HG03159 (cell line): ENCODE results near the gene SHMT2.

ENCODE experiments used
- ATAC-seq: cut with Tn5 transposase; IDR thresholded peaks from one replicate; pipeline ENCODE4 v1.9.1; 2021; ENCODE audit warnings: mild to moderate bottlenecking, moderate library complexity; ENCODE audit not compliant: unreplicated experiment

The SHMT2 gene

GRCh38 chr12:57225680-57226210 is 3.8 kb upstream of the SHMT2 start:
- ATAC-seq, result no peak

GRCh38 chr12:57226588-57227314 is 2.8 kb upstream of the SHMT2 start:
- no peak for ATAC-seq

GRCh38 chr12:57227315-57228115 is 2.0 kb upstream of the SHMT2 start:
- no peak for ATAC-seq

- ATAC-seq, result no peak
These were observed 371 bp upstream of the SHMT2 start for GRCh38 chr12:57229046-57229633.

GRCh38 chr12:57230381-57231155 is 1.1 kb downstream of the SHMT2 start:
- ATAC-seq, result no peak

- no peak for ATAC-seq
These were observed 1.9 kb downstream of the SHMT2 start for GRCh38 chr12:57231276-57232021.

- ATAC-seq, result no peak
These were observed 2.7 kb downstream of the SHMT2 start for GRCh38 chr12:57232156-57232756.

GRCh38 chr12:57233357-57234232 is 4.1 kb downstream of the SHMT2 start:
- no peak for ATAC-seq

- ATAC-seq, result no peak
These were observed 4.7 kb downstream of the SHMT2 start for GRCh38 chr12:57234233-57234570.

- ATAC-seq, result no peak
These were observed 5.1 kb downstream of the SHMT2 start for GRCh38 chr12:57234571-57235016.

- no peak for ATAC-seq
These were observed 5.7 kb downstream of the SHMT2 start for GRCh38 chr12:57235017-57235727.

GRCh38 chr12:57235728-57236131 is 6.2 kb downstream of the SHMT2 start:
- no peak for ATAC-seq

GRCh38 chr12:57236201-57236924 is 6.9 kb downstream of the SHMT2 start:
- no peak for ATAC-seq

- ATAC-seq, result no peak
These were observed 7.5 kb downstream of the SHMT2 start for GRCh38 chr12:57236925-57237595.

GRCh38 chr12:57237596-57237931 is 8.1 kb downstream of the SHMT2 start:
- no peak for ATAC-seq

- no peak for ATAC-seq
These were observed 8.7 kb downstream of the SHMT2 start for GRCh38 chr12:57237932-57238853.
